HFF-Myc (cell line): Measurements from ENCODE around the gene ATP11A.

ENCODE experiments used
- DNase-seq: peaks from one replicate; pipeline ENCODE4 v3.0.0-alpha.2; 2011; ENCODE audit warnings: low read depth; ENCODE audit errors: extremely low read depth
- H3K4me3 ChIP-seq: replicated peaks from 2 replicates; pipeline ENCODE4 v1.5.1; 2011; ENCODE audit warnings: low read depth, mild to moderate bottlenecking, control low read depth, low read length
- TF ChIP-seq, protein P1 (sequence below): IDR thresholded peaks from 2 replicates; pipeline ENCODE4 v1.5.1; 2012; ENCODE audit warnings: mild to moderate bottlenecking, low read depth, low read length, control low read depth; ENCODE audit errors: missing control alignments

ATP11A gene

DNA sequence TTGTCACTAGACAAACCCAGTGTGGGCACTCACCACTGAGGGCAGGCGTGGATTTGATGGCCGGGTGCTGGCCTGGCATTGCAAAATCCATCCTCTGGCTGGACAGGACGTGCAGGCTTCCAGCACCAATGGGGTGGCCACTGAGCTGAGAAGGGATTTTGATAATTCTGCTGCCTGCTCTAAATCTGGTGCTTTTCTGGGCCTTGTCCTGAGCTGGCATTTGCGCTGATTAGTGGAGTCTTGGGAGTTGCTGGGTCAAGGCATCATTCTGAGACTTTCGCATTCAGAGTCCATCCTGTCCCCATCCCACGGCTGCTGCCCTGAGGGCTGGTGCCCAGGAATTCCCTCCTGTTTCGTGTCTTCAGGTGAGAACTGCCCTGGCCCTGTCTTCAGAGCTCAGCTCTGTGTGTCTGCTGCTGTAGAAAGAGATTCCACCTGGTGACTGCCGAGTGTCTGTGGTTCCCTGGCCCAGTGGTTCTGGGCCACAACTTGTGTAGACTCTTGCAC lies 213.3 kb downstream of the ATP11A start:
- DNase-seq: no peak
- TF ChIP-seq, protein P1, sequence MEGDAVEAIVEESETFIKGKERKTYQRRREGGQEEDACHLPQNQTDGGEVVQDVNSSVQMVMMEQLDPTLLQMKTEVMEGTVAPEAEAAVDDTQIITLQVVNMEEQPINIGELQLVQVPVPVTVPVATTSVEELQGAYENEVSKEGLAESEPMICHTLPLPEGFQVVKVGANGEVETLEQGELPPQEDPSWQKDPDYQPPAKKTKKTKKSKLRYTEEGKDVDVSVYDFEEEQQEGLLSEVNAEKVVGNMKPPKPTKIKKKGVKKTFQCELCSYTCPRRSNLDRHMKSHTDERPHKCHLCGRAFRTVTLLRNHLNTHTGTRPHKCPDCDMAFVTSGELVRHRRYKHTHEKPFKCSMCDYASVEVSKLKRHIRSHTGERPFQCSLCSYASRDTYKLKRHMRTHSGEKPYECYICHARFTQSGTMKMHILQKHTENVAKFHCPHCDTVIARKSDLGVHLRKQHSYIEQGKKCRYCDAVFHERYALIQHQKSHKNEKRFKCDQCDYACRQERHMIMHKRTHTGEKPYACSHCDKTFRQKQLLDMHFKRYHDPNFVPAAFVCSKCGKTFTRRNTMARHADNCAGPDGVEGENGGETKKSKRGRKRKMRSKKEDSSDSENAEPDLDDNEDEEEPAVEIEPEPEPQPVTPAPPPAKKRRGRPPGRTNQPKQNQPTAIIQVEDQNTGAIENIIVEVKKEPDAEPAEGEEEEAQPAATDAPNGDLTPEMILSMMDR: no peak
- no peak overlapping the region for H3K4me3 ChIP-seq

DNA sequence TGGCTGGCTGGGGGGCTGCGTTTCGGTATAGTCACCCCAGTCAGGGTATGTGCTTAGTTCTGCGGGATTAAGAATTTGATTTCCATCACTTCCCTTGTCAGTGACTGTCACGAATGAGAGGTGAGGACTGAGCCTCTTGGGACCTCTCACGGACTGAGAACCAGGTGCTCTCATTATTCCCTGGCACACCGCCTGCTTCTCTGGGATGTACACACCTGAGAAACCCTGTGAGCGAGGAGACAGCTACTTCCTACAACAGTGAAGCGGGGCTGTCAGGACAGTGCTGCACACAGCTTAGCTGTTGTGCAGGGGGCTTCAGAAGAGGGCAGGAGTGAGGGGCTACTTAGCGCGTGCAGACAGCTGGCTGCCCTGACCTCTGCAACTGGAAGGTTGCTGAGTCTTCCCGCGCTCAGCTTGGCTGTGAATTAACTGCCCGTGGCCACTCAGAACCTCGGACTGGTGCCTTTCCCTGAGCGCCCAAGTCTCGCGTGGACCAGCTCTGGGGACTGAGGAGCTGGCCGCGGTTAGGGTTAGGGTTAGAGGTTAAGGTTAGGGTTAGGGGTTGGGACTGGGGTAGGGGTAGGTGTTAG lies 213.9 kb downstream of the ATP11A start:
- TF ChIP-seq, protein P1: no peak
- DNase-seq: no peak
- no peak overlapping the region for H3K4me3 ChIP-seq

DNA sequence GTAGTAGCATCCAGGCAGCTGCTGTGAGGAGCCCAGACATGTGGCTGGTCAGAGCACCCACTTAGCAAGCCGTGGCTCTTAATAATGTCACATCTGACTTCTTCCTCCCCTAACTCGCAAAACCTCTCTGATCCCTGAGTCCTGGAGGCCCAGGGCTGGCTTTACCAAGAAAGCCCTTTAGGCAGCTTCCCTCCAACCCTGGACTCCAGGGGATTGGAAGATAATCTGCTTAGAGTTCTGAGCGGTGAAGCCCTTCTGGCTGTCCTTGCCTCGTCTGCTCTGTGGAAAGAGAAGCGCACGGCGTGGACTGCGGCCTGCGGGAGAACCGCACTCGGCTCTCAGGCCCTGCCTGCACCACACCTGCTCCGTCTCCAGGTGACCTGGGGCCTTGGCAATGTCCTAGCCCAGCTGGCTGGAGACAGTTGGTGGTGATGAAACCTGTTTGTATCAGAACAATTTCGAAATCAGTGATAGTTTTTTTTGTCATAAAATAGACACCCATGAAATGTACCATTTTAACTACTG lies 214.7 kb downstream of the ATP11A start:
- DNase-seq: no peak
- TF ChIP-seq, protein P1: no peak

DNA sequence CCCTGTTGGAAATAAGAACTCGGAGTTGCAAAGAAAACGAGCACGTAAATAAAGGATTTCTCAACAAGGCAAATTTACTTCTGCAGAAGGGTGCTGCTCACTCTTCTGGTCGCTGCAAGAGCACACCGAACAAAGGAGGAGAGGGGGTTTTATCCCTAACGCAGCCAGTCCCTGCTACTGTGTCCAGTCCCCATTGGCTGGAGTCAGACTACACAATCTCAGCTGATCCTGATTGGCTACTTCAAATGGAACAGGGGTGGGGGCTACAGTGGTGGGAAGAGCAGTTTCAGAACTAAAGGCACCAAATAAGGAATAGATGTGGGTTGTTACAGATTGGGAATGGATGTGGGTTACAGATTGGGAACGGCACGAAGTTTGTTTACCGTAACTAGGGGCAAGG lies 215.2 kb downstream of the ATP11A start:
- H3K4me3 ChIP-seq: no peak overlapping the region
- DNase-seq: no peak
- TF ChIP-seq, protein P1: no peak

More for the DNA sequence above, 214.7 kb downstream of the ATP11A start:
- no peak overlapping the region for H3K4me3 ChIP-seq

DNA sequence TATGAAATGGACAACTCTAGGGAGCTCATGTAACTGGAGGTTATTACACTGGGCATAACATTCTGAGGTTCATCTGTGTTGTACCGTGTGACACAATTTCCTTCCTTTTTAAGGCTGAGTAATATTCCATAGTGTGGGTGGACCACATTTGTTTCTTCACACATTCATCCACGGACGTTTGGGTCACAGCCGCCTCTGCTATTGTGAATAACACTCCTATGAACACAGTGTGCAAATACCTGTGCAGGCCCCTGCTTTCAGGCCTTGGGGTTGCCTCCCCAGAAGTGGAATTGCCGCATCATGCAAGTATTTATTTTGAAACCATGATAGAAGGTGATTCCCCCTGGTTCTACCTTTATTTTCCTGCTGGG lies 215.8 kb downstream of the ATP11A start:
- no peak for DNase-seq
- H3K4me3 ChIP-seq: no peak overlapping the region
- TF ChIP-seq, protein P1: no peak

DNA sequence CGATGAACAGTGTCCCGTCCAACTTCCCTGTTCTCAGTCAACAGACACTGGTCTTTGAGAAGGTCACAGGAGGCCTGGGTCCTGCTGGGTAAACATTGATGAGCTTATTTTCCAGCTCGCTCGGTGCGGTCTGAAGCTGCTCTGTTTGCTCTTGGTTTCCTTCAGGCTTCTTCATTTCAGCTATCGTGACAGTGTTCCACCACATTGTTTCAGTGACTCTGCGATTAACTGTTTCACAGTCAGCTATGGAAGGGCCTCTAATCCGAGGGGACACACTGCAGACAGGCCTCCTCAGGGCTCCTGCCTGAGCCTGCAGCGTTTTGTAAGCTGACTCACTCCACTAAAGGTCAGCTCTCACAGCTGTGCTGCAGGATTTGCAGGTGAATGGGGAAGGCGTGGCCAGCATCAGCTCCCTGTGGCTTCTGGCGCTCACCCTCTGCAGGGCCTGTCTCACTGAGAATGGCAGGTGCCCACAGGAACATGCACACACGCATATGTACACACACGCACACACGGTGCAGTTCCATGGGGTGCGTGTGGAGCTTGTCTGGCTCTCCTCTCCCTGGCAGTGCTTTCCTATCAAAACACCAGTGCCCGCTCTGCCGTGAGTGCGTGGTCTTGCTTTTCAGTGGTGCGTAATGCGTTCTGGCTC lies 216.3 kb downstream of the ATP11A start:
- H3K4me3 ChIP-seq: no peak overlapping the region
- no peak for DNase-seq
- TF ChIP-seq, protein P1: no peak

DNA sequence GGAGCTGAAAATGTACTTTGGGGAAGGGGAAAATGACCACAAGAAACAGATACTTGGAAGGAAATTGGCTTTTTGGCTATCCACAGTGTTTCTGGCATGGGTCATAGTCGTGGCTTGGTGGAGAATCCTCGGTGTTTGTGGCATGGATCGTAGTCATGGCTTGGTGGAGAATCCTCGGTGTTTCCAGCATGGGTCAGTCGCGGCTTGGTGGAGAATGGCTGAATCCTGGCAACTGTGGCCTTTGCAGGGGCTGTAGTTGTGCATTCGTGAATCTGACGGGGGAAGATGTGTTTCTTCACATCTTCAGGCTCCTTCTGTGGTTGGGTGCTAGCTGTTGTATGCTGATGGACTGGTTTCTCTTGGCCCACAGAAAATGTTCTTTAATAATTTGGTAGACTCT lies 217.4 kb downstream of the ATP11A start:
- TF ChIP-seq, protein P1: no peak
- no peak for DNase-seq
- no peak overlapping the region for H3K4me3 ChIP-seq
